Neural progenitor cell (in vitro differentiated cells): ENCODE measurements around the gene PDE4A.

Source experiments
- CTCF ChIP-seq: fragments of 200-600 bp; sonication (generic); IDR thresholded peaks from 2 replicates; pipeline ENCODE4 v1.5.1; 2017; ENCODE audit warnings: antibody characterized with exemption, mild to moderate bottlenecking
- EZH2phosphoT487 ChIP-seq: fragments of 200-600 bp; sonication (generic); IDR thresholded peaks from 2 replicates; pipeline ENCODE4 v1.6.1; 2017; ENCODE audit warnings: antibody characterized with exemption

DNA sequence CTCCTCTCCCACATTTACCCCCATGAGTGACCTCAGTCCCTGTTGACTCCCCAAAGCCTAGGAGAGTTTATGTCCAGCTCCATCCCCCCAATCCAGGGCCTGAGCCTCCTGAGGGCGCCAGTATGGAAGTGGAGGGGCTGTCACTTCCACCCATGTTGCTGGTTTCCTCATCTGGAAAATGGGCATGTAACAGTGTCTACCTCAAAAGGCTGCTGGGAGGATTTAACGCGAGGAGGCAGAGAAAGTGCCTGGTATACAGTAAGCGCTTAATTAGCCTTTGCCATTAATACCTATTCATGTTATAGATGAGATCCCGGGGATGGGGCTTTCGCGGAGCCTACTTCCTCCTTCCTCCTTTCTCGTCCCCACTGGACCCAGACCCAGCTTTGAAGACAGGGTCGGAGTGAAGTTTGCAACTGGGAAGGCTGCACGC is 40.4 kb upstream of the PDE4A start:
- no peak for TF ChIP-seq CTCF
- no peak for TF ChIP-seq EZH2phosphoT487
